Endothelial cell of umbilical vein (primary cell): ENCODE data around the gene RGS2.

Experiments
- EZH2 ChIP-seq: IDR thresholded peaks from 2 replicates; pipeline ENCODE4 v1.6.1; 2012; ENCODE audit warnings: borderline replicate concordance, low read depth, mild to moderate bottlenecking, moderate library complexity, low read length, inconsistent platforms; ENCODE audit not compliant: severe bottlenecking
- GATA2 ChIP-seq: IDR thresholded peaks from 2 replicates; pipeline ENCODE4 v1.7.0; 2011; ENCODE audit warnings: low read depth, mild to moderate bottlenecking, moderate library complexity, mixed read lengths, low read length; ENCODE audit not compliant: insufficient read length, insufficient read depth
- JUN ChIP-seq: IDR thresholded peaks from 2 replicates; pipeline ENCODE4 v1.6.1; 2011; ENCODE audit warnings: borderline replicate concordance, low read depth; ENCODE audit not compliant: insufficient read length, insufficient read depth
- MYC ChIP-seq: IDR thresholded peaks from one replicate; pipeline ENCODE4 v1.6.1; 2011; ENCODE audit warnings: mild to moderate bottlenecking, low read depth, low read length
- POLR2A ChIP-seq: IDR thresholded peaks from 2 replicates; pipeline ENCODE4 v1.6.1; 2012; ENCODE audit warnings: low read depth, mild to moderate bottlenecking, control low read depth, low read length
- POLR2AphosphoS5 ChIP-seq: IDR thresholded peaks from 2 replicates; pipeline ENCODE4 v1.6.1; 2012; ENCODE audit warnings: low read depth, mild to moderate bottlenecking, control low read depth, low read length, moderate library complexity; ENCODE audit not compliant: insufficient read depth
- TF ChIP-seq, protein P1 (sequence below), 2 donors: IDR thresholded peaks; 1 replicate in 1 of 2; 2 replicates in 1 of 2; pipeline ENCODE4 v1.5.1; 2011; ENCODE audit warnings: low read length in 2 of 2, mild to moderate bottlenecking in 2 of 2, moderate library complexity in 2 of 2, control low read depth in 1 of 2, inconsistent platforms in 1 of 2, low read depth in 1 of 2; ENCODE audit not compliant: insufficient read depth in 1 of 2; ENCODE audit errors: extremely low read depth in 1 of 2
- TF ChIP-seq, protein P2 (sequence below): IDR thresholded peaks from 2 replicates; pipeline ENCODE4 v1.6.1; 2011; ENCODE audit not compliant: insufficient read depth, insufficient read length

DNA sequence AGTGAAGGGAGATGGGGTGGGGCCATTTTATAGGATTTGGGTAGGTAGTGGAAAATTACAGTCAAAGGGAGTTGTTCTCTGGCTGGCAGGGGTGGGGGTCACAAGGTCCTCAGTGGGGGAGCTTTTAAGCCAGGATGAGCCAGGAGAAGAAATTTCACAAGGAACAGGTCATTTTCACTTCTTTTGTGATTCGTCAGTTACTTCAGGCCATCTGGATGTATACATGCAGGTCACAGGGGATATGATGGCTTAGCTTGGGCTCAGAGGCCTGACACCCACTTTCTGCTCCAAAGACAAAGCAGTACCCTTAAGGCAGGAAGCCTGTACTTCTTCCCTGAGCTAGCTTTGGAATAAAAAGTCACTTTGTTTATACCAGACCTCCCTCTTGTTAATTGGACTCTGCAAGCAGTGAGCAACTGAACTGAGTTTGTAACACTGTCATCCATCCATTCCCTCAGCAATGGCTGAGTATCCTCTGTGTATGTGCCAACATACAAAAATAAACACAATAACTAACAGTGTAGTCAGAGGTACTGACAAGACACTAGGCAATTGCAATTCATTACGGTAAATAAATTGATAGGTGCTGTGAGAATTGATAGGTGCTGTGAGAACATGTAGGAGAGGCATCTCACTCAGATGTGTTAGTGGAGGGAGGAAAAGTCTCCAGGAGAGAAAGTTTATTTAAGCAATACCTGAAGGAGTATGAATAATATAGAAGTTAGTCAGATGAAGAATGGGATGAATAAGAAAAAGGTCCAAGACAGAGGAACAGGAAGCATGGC lies 14.7 kb upstream of the RGS2 start:
- TF ChIP-seq, protein P1, sequence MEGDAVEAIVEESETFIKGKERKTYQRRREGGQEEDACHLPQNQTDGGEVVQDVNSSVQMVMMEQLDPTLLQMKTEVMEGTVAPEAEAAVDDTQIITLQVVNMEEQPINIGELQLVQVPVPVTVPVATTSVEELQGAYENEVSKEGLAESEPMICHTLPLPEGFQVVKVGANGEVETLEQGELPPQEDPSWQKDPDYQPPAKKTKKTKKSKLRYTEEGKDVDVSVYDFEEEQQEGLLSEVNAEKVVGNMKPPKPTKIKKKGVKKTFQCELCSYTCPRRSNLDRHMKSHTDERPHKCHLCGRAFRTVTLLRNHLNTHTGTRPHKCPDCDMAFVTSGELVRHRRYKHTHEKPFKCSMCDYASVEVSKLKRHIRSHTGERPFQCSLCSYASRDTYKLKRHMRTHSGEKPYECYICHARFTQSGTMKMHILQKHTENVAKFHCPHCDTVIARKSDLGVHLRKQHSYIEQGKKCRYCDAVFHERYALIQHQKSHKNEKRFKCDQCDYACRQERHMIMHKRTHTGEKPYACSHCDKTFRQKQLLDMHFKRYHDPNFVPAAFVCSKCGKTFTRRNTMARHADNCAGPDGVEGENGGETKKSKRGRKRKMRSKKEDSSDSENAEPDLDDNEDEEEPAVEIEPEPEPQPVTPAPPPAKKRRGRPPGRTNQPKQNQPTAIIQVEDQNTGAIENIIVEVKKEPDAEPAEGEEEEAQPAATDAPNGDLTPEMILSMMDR (IDR thresholded peaks at IDR 0.05; ENCODE audit: extremely low read depth in 1 of 2, insufficient read depth in 1 of 2, low read depth in 1 of 2, low read length in 2 of 2), result no peak
- TF ChIP-seq POLR2A (no peak), EZH2 (no peak), POLR2AphosphoS5 (no peak), GATA2 (no peak), MYC (no peak), JUN (no peak)
- TF ChIP-seq, protein P2, sequence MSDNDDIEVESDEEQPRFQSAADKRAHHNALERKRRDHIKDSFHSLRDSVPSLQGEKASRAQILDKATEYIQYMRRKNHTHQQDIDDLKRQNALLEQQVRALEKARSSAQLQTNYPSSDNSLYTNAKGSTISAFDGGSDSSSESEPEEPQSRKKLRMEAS, result no peak
